ENCODE measurements around the gene NTN1.
"Not testable (repeated sequence)": the region's sequence is repeated elsewhere in the genome, so short reads cannot be mapped to it uniquely, and the experiment has no call there.

Gene NTN1

GRCh38 chr17:9244066-9245052 lies 223.0 kb downstream of the NTN1 start:
- DNase-seq (ENCODE audit: low read depth in 2 of 2), result peak; percentile 60 to 70

- no peak for DNase-seq (ENCODE audit: low read depth in 2 of 2)
Observed at GRCh38 chr17:9247401-9247938, 226.2 kb downstream of the NTN1 start.

- no peak for DNase-seq (ENCODE audit: low read depth in 2 of 2)
Observed at GRCh38 chr17:9249245-9249953, 228.1 kb downstream of the NTN1 start.

- no peak for DNase-seq (ENCODE audit: low read depth in 2 of 2)
Observed at GRCh38 chr17:9251273-9251672, 230.0 kb downstream of the NTN1 start.

- no peak for DNase-seq (ENCODE audit: low read depth in 2 of 2)
Observed at GRCh38 chr17:9253308-9253707, 232.0 kb downstream of the NTN1 start.

- no peak for DNase-seq (ENCODE audit: low read depth in 2 of 2)
Observed at GRCh38 chr17:9254841-9255240, 233.5 kb downstream of the NTN1 start.

GRCh38 chr17:9255833-9256232 lies 234.5 kb downstream of the NTN1 start:
- no peak for DNase-seq (ENCODE audit: low read depth in 2 of 2)

- no peak for DNase-seq (ENCODE audit: low read depth in 2 of 2)
Observed at GRCh38 chr17:9256361-9256750, 235.0 kb downstream of the NTN1 start.

- DNase-seq (ENCODE audit: low read depth in 2 of 2), result no peak
Observed at GRCh38 chr17:9256751-9257629, 235.7 kb downstream of the NTN1 start.

- DNase-seq (ENCODE audit: low read depth in 2 of 2), result not testable (repeated sequence)
Observed at GRCh38 chr17:9257630-9257965, 236.3 kb downstream of the NTN1 start.

- DNase-seq (ENCODE audit: low read depth in 2 of 2), result no peak
Observed at GRCh38 chr17:9258115-9259015, 237.1 kb downstream of the NTN1 start.

GRCh38 chr17:9259419-9259818 lies 238.1 kb downstream of the NTN1 start:
- DNase-seq (ENCODE audit: low read depth in 2 of 2), result no peak

- no peak for DNase-seq (ENCODE audit: low read depth in 2 of 2)
Observed at GRCh38 chr17:9261081-9262012, 240.0 kb downstream of the NTN1 start.

GRCh38 chr17:9266031-9266680 lies 244.8 kb downstream of the NTN1 start:
- DNase-seq (ENCODE audit: low read depth in 2 of 2), result no peak

- no peak for DNase-seq (ENCODE audit: low read depth in 2 of 2)
Observed at GRCh38 chr17:9266697-9267117, 245.4 kb downstream of the NTN1 start.

GRCh38 chr17:9268546-9268945 lies 247.2 kb downstream of the NTN1 start:
- no peak for DNase-seq (ENCODE audit: low read depth in 2 of 2)

GRCh38 chr17:9269350-9270035 lies 248.2 kb downstream of the NTN1 start:
- DNase-seq (ENCODE audit: low read depth in 2 of 2), result no peak

GRCh38 chr17:9270921-9271320 lies 249.6 kb downstream of the NTN1 start:
- no peak for DNase-seq (ENCODE audit: low read depth in 2 of 2)

Measured in fibroblast of skin of left biceps (primary cell).